Astrocyte (in vitro differentiated cells and primary cell): Measurements from ENCODE around the gene TMEM132E.

Source experiments
- CTCF ChIP-seq: IDR thresholded peaks from 2 replicates; pipeline ENCODE4 v1.5.1; 2011; ENCODE audit warnings: low read depth, mild to moderate bottlenecking, inconsistent platforms, low read length, moderate library complexity; ENCODE audit not compliant: insufficient read depth
- EZH2 ChIP-seq: IDR thresholded peaks from 2 replicates; pipeline ENCODE4 v1.6.1; 2012; ENCODE audit warnings: mild to moderate bottlenecking, low read length, inconsistent platforms; ENCODE audit not compliant: insufficient read depth

GRCh38 chr17:34669511-34669910, 90.1 kb downstream of the TMEM132E start:
- TF ChIP-seq CTCF (no peak), EZH2 (no peak)
